Right hindlimb (tissue), 1 donor: ENCODE results near the gene DVL1.
"Not testable (repeated sequence)": the region's sequence is repeated elsewhere in the genome, so short reads cannot be mapped to it uniquely, and the experiment has no call there.

ENCODE experiments used
- DNase-seq: peaks from one replicate; pipeline ENCODE4 v3.0.0-alpha.2; 2018

The DVL1 gene

DNA sequence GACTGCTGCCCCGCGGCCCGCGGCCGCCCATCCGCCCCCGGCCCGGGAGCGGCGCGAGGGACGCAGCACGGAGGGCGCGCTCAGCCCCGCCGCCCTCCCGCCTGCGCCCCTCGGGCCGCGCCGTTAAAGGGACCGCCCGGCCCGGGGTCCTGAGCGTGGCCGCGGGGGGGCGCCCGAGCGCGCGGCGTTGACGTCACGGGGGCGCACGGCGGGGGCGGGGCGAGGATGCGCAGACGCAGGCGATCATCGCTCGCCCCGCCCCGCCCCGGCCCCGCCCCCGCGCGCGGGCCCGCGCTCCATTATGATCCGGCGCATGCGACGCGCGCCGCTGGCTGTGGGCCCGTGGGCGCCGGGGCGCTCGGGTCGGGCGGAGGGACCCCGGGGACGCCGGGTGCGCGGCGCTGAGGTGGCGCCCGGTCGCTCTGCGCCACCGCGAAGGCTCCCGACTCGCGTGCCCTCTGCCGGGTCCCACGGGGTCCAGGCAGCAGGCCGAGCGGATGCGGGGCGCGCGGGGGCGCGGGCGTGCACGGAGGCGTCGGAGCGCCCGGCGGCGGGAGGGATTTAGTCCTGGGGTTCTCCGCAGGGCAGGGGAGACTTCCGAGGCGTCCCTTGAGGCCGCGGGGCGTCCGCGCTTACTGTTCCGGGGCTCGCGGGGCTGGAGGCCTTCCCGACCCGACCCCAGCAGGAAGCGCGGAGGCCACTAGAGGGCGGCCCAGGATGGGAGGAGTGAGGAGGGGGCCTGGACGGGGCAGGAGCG is at the start of gene DVL1:
TSS of gene DVL1 (minus strand) at position 163 of the 757 bp plus-strand sequence. CDS start 353 bp downstream, outside the sequence.
- DNase-seq: peak; percentile 82

DNA sequence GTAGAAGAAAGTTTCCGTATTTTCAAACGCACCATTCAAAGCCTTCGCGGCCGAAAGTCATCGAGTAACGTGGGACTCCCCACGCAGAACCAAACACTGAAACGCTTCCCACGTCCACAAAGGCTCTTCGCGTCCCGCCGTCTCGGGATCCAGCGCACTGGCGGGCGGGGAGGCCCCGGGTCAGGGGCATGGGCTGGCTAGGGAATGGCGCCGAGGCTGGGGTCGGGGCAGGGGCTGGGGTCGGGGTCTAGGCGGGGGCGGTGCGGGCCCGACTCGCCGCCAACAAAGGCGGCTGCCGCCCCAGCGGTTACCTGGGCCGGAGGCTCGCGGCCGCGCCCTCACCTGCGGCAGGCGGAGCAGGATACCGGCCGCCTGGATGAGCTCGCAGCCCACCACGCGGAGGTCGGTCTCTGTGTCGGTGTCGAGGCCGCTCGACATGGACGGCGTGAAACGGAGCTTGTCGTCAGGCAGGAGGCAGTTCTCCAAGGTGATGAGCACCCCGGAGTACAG is 49.5 kb upstream of the DVL1 start:
- no peak for DNase-seq

DNA sequence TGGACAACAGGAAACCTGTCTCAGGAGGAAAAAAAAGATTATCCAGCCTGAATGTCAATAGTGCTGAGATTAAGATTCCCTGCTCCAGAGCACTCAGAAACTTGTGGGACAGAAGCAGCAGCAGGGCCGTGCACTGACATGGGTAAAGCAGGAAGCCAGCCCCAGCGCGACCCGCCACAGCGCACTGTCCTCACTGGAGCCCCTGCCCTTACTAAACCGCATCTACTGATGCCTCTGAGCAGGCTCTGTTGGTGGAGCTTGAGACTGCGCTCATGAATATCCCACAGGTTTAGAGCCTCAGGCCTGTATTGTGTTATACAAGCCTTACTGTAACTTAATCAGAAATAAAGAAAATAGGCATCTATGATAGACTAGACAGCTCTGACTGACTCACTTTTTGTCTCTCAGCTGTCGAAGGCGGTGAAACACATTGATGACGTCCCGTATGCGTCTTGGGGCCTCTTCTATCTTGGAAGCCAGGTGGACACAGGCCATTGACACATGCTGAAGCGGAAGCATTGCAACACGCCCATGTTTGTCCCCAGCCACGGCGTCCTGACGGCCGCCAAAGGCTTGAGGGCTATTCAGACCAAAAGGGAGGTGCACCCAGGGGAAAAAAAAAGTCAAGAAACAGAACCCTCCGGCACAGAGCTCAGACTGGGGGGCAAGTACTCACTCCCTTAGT is 48.8 kb upstream of the DVL1 start:
- no peak for DNase-seq

DNA sequence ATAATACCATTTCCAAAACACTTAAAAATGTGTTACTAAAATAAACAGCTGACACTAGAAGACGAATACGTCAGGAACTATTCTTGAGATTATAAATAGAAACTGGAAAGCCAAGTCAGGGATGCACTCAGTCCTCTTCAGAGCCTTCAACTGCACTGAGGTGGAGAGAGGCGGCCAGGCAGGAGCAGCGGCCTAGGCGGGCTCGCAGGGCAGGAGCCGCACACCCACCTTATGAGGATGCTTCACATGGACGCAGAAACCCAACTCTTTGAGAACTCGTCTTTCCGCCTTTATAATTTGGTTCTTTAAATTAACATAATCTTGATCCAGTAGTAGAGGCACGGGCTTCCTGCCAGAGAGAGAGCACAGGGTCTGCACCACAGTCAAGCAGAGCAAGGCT is 45.9 kb upstream of the DVL1 start:
- no peak for DNase-seq

DNA sequence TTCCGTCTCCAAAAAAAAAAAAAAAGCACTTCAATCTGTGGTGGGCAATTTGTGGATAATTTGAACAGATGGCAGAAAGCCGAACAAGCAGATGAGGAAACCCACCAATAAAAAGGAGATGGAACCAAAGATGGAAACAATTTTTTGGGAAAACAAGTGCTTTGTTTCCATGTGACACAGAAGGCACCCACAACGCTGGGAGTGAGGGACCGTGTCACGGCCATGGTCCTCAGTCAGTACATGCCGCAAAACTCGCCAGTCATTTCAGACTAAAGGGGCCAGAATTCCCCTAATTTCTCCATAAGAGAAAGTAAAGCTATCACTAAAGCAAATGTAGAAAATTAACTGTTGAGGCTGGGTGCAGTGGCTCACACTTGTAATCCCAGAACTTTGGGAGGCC is 44.9 kb upstream of the DVL1 start:
- DNase-seq: no peak

DNA sequence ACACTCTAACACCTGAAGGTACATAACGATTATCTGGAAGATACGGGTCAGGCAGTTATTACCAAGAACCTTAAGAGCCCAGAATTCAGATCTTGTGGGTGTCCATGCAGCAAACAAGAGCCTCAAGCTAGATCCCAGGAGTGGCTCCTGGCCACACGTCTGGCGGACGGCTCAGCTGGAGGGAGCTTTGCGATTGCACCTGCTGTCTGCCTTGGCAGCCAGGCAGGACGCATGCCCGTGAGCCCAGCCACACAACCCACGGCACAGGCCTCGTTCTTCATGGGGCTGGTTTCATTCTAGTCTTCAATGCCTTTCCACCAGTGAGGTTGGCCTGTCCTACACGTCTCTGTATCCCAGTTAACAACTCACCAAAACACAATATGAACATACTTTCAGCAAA is 44.2 kb upstream of the DVL1 start:
- DNase-seq: no peak

DNA sequence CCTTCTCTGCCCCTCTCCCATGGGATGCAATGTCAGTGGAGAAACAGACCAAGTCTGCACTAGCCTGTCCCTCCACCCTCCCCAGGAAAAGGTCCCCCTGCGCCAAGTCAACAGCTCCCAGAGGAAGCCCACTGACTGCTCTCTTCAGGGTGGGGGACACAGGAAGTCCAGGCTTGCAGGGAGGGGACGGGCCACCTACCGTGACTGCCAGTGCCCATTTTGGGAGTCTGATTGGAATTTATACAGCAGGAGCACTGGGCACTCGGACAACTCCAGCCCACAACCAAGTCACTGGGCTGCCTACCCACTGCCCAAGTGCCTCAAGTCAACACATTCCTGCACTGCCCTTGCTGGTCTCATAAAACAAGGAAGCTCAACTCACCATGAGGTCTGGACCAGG is 43.8 kb upstream of the DVL1 start:
- no peak for DNase-seq

DNA sequence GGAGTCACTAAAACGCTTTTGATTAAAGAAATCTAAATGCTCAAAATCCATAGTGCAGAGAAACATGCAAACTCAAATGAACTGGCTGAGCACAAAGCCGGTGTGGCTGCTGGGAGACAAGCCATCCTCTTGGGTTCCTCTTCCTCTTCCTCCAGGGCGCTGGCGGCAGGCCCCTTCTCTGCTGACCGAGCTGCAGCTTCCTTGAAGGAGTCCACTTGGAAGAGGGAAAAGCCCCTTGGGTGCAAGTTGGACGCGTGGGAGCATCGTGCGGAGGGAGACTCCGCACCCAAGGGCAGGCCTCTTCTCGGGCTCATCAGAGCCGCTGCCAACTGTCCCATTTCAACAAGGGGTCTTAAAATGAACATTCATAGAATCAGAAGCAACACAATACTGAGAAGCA is 42.0 kb upstream of the DVL1 start:
- DNase-seq: no peak

DNA sequence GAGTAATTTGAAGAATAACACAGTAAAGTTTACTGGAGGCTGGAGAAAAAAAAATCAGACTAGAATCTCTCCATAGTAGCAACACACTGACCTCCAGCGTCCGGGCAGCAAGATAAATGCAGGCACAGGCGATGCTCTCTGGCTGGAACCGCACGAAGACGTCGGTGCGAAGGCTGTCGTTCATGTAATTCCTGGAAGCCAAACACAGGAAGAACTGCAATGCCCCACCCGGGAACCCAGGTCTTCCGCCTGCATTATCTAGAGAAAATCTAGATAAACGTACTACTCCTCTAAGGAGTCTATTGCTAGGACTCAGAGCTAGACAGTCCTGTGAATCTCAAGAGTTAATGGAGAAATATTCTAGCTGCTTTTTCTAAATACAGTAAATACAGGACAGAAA is 41.5 kb upstream of the DVL1 start:
- DNase-seq: no peak

DNA sequence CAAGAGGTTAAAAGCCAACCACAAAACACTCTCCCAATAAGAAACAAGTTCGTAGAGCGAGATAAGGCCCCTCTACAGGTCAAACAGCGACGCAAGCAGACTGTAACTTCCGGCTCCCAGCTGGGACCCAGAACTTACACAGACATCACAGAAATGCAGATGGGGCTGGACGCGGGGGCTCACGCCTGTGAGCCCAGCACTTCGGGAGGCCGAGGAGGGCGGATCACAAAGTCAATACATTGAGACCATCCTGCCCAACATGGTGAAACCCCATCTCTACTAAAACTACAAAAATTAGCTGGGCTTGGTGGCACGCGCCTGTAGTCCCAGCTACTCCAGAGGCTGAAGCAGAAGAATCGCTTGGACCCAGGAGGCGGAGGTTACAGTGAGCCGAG is 38.9 kb upstream of the DVL1 start:
- no peak for DNase-seq

DNA sequence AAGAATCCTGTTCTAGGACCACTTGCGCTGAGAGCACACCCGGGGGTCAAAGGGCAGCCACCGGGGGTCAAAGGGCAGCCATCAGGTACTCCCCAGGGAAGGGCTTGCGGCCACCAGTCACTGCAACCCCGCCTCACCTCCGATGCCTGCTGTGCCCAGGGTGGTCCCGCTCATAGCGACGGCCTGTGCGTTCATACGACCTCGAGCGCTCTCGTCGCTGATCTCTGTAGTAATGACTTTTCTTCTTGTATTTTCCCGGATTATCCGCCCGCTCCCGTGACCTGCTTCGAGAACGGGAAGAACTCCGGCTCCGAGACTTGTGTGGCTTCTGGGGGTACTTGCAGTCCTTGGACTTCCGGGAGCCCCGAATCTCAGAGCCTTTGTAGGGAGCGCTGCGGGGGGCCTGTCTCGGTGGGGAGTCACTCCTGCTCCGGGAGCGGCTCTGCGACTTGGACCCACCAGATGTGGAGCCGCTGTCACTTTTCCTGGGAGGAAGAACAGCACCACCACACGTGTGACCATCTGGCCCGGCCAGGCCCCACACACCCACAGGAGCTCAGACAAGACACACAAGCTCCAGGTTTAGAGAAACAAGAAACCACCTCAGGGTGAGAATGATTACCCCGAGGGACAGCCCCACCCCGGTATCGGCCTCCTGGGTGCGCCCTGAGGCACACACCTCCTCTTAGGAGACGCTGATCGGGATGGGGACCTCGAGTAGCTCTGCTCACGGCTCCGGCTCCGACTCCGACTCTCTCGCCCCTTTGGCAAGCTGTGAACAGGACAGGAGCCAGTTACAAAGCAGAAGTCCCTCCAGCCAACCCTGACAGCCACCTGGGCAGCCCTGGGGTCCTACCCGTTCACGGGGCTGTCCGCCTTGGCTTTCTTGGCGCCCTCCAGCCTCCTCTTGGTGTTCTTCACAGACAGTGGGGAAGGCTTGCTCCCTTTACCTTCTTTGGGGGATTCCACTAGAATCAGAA is 38.2 kb upstream of the DVL1 start:
- no peak for DNase-seq

DNA sequence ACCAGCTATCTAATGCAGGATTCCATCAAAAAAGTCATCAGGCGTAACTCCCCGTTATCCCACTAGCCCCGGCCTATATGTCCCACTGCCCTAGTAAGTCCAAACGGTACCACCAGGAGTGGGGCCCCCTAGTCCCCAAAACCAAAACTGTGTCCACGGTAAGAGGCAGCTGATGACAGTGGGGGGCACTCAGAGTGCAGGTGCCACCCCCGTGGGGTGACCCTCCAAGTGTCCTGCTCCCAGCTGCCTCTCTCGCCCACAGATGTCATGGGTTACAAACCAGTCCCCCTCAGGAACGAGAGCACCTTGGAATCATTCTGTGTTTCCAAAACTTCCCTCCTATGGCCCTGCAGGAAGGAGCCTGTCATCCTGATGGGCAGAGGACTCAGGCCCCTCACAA is 36.7 kb upstream of the DVL1 start:
- no peak for DNase-seq

DNA sequence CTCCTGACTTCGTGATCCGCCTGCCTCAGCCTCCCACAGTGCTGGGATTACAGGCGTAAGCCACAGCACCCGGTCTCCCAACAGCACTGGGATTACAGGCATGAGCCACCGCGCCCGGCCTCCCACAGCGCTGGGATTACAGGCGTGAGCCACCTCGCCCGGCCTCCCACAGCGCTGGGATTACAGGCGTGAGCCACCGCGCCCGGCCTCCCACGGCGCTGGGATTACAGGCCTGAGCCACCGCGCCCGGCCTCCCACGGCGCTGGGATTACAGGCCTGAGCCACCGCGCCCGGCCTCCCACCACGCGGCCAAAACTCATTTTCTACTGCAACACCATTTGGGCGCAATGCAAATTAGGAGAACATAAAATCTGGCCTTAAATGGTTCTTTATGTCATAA is 36.1 kb upstream of the DVL1 start:
- not testable (repeated sequence) for DNase-seq

DNA sequence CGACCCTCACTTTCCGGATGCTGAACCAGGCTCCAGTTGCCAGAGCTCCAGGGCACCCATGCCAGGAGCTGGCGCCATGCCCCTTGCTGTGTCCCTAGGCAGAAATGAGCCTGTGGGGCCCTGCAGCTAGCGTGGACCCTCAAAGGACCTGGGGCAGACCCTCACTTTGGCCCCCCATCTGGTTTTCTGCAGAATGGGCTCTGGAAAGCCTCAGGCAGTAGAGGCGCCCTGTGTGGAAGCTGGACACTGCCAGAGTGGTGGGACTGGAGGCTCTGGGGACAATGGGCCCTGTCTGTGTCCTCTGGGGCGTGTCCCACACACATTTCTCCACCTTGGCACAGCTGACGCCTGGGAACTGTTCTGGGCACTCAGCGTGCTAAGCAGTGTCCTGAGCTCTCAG is 32.1 kb upstream of the DVL1 start:
- no peak for DNase-seq

DNA sequence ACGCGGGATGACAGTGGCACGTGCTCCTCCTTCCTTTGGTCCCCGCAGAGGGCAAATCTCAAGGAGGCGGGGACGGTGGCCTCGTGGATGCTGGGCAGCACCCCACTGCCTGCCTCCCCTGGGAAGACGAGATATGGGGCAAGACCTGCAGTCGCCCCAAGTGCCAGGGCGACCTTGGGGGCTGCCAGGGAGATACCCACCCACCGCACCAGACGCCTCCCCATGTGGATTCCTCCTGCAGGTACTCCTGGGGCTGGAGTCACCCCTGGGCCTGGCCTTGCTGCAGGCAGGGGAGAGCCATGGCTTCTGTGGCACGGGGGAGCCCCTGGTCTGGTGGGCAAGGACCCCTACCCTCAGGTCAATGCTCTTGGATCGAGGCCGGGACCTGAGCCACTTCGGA is 31.6 kb upstream of the DVL1 start:
- no peak for DNase-seq

DNA sequence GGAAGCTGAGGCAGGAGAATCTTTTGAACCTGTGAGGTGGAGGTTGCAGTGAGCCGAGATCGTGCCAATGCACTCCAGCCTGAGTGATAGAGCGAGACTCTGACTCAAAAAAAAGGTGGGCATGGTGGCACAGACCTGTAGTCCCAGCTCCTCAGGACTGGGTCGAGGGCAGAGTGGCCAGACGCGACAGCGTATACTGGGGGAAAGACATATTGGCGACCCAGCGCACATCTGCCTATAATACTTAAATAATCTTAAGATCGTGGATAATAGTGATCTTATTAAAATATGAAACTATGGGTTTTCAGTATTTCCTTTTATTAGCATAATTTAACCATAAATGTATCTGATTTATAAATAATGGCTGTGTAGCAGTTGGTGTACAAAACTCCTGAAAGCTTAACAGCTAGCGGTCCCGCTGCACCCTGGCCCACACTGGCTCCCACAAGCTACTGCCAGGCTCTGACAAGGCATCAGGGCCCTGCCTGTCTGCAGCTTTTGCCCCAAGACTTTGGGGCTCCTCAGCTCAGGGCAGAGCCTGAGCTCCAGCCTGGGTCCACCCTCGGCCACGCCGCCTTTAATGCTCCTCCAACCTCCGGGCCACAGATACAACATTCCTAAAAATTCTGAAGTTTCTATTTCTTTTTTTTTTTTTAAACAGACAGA is 28.5 kb upstream of the DVL1 start:
- DNase-seq: no peak

DNA sequence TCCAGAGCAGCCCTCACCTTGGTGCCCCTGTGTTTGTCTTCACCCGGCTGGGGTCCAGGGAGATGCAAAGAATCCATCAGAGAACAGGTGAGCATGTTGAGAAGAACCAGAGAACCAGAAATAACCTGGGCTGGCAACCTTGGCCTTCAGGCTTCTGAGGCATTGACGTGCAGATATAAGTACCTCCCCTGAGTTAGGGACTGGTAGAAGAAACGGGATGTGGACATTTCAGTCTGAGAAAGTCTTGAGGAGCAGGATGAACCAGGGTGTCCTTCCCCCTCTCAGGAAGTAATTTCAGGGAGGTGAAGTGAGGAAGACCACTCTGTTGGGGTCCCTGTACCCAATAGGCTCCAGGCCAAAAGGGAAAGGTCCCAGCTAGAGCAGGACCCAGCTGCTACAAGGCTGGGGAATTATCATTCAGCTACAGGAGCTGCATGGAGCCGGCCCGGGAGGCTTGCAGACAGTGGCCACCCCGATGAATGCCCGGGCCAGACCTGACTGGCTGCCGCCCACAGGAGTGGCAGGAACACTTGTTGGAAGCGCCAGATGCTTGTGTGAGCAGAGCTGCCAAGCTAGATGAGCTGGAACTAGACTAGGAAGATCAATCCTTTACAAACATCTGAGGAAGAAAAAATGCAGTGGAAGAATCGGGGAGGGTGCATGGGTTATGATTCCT is 27.5 kb upstream of the DVL1 start:
- DNase-seq: no peak

DNA sequence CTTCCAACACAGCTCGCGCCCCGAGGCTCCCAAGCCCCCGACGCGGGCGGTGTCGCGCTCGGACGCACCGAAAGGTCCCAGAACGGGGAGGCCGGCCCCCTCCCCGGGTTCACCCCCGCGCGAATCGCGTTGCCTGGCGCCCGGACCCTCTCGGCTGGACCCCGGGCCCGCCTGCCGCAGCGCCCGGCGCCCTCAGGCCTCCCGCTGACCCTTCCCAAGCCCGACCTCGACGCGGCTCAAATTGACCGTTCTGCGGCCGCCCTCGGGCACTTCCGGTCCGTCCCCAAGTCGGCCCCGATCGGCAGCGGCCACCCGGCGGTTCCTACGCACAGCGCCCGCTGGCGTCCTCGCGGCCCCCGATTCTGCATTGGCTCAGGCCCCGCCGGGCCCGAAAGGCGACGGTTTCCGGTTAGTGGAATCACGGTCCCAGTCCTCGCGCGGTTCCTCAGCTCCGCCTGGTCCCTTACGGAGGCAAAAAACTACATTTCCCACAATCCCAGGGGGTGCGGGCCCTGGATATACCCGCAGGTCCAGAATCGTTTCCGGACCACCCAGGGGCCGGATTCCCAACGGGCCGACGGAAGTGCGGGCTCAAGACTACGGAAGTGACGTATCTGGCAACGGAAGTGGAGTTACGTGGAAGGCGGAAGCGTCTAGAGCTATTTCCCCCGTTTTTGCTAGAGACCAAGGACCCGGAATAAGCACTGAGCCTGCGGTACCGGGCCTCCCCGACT is 25.9 kb upstream of the DVL1 start, which contains the start of gene AURKAIP1:
TSS of gene AURKAIP1 (minus strand) at position 279 of the 734 bp plus-strand sequence. CDS start 451 bp downstream, outside the sequence.
- DNase-seq: peak; percentile 99

DNA sequence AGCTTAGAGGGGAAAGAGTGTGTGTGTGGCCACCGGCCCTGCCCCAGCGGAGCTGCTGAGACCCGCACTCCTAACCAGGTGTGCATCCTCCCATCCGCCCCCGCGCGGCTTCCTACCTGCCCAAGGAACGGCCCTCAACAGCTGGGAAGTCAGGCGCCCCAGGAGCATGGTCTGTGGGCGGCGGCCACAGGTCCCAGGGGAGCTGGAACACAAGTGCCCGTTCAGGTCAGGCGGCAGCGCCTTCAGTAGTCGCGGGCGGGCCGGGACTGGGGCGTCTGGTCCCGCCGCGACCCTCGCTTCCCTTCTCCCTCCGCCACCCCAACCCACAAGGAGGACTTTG is 25.3 kb upstream of the DVL1 start:
- no peak for DNase-seq

DNA sequence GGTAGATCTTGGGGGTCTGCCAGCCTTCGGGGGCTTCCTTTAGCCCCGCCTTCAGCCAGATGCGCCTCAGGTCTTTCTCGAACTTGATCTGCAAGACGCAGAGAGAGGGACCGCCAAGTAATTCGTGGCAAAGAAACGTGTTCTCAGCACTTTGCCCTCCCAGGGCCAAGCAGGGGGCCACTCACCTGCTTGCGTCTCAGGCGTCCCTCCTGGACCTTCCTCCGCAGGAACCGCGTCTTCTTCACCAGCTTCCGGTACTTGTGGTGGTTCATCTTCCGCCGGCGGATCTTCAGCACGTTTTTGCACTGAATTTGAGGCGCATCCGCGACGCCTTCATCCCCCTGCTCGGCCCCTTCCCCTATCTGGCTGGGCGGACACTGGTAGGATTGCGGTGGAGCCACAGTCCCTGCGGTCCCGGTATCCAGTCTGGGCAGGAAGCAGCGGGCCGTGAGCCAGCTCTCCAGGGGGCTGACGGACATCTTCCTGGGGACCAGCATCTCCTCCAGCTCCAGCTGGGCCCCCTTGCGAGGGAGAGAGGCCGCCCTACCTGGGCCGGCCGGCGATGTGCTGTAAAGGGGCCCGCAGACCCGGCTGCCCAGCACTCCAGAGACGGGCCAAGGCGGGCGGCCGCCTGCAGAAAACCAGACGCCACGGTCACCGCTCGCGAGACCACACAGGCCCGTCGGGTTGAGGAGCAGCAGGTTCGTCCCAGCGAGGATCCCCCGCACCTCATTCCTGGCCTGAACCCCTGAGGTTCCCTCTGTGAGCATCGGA is 24.8 kb upstream of the DVL1 start:
- DNase-seq: peak; percentile 28
